ENCODE results near the gene NAPG.

NAPG gene

GRCh38 chr18:10563886-10564285 lies 38.1 kb downstream of the NAPG start:
- TF ChIP-seq SPI1 (IDR thresholded peaks at IDR 0.05; ENCODE audit: borderline replicate concordance, low read depth) (no peak), GABPA (IDR thresholded peaks at IDR 0.05; ENCODE audit: low read depth) (no peak), POLR2AphosphoS5 (IDR thresholded peaks at IDR 0.05; ENCODE audit: low read depth) (no peak), REST (IDR thresholded peaks at IDR 0.05; ENCODE audit: insufficient replicate concordance, low read depth) (no peak), CTCF (IDR thresholded peaks at IDR 0.05; ENCODE audit: insufficient read depth, low read length) (no peak)
- no peaks in the 10 kb centered on the region for H3K27me3 ChIP-seq (ENCODE audit: insufficient read depth, poor library complexity, severe bottlenecking)
- no peak overlapping the region for H3K4me3 ChIP-seq (replicated peaks; ENCODE audit: insufficient read depth, low read length)
- H3K27ac ChIP-seq (replicated peaks), result no peak overlapping the region
- no peak for DNase-seq (ENCODE audit: low read depth in 1 of 2, low spot score in 1 of 2)

GRCh38 chr18:10564975-10565773 lies 39.3 kb downstream of the NAPG start:
- TF ChIP-seq GABPA (IDR thresholded peaks at IDR 0.05; ENCODE audit: low read depth) (no peak), SPI1 (IDR thresholded peaks at IDR 0.05; ENCODE audit: borderline replicate concordance, low read depth) (no peak), CTCF (IDR thresholded peaks at IDR 0.05; ENCODE audit: insufficient read depth, low read length) (no peak), POLR2AphosphoS5 (IDR thresholded peaks at IDR 0.05; ENCODE audit: low read depth) (no peak), REST (IDR thresholded peaks at IDR 0.05; ENCODE audit: insufficient replicate concordance, low read depth) (no peak)
- Histone ChIP-seq H3K27me3 (ENCODE audit: insufficient read depth, poor library complexity, severe bottlenecking) (no peaks in the 10 kb centered on the region), H3K27ac (replicated peaks) (no peak overlapping the region), H3K4me3 (replicated peaks; ENCODE audit: insufficient read depth, low read length) (no peak overlapping the region)
- no peak for DNase-seq (ENCODE audit: low read depth in 1 of 2, low spot score in 1 of 2)

GRCh38 chr18:10565835-10566234 lies 40.0 kb downstream of the NAPG start:
- no peak overlapping the region for H3K27ac ChIP-seq (replicated peaks)
- TF ChIP-seq SPI1 (IDR thresholded peaks at IDR 0.05; ENCODE audit: borderline replicate concordance, low read depth), result peak; percentile 3; the same call in 1 of the 2 replicates
- no peak for TF ChIP-seq CTCF (IDR thresholded peaks at IDR 0.05; ENCODE audit: insufficient read depth, low read length)
- no peak for TF ChIP-seq REST (IDR thresholded peaks at IDR 0.05; ENCODE audit: insufficient replicate concordance, low read depth)
- TF ChIP-seq GABPA (IDR thresholded peaks at IDR 0.05; ENCODE audit: low read depth), result no peak
- 0 out of 2 replicates have a peak, but pooled peaks have one; percentile 19 for TF ChIP-seq POLR2AphosphoS5 (IDR thresholded peaks at IDR 0.05; ENCODE audit: low read depth)
- no peak overlapping the region for H3K4me3 ChIP-seq (replicated peaks; ENCODE audit: insufficient read depth, low read length)
- no peaks in the 10 kb centered on the region for H3K27me3 ChIP-seq (ENCODE audit: insufficient read depth, poor library complexity, severe bottlenecking)
- peak; percentile 26 to 39 for DNase-seq (ENCODE audit: low read depth in 1 of 2, low spot score in 1 of 2)
